M059J (cell line): ENCODE measurements around the gene ANKLE1. TPM values are rescaled to one million over a fixed set of nuclear protein-coding genes. Genes with fewer than 3 reads are reported as not detected.
A peak's percentile ranks its signal among the peaks of the same experiment; 100 is the strongest.
"Not testable (repeated sequence)": the region's sequence is repeated elsewhere in the genome, so short reads cannot be mapped to it uniquely, and the experiment has no call there.

Source experiments
- DNase-seq: peaks from one replicate; pipeline ENCODE4 v3.0.0-alpha.2; 2012; ENCODE audit warnings: low read depth
- total RNA-seq: library from RNA; depleted of rRNA; stranded (reverse); fragments of >200 nt; shearing (Covaris generic); gene quantifications from 2 replicates; pipeline ENCODE4 v1.2.3, GENCODE V29; 2014

ANKLE1 gene
- total RNA-seq, 1 experiment from 2014 or later, result 0.69 TPM

DNA sequence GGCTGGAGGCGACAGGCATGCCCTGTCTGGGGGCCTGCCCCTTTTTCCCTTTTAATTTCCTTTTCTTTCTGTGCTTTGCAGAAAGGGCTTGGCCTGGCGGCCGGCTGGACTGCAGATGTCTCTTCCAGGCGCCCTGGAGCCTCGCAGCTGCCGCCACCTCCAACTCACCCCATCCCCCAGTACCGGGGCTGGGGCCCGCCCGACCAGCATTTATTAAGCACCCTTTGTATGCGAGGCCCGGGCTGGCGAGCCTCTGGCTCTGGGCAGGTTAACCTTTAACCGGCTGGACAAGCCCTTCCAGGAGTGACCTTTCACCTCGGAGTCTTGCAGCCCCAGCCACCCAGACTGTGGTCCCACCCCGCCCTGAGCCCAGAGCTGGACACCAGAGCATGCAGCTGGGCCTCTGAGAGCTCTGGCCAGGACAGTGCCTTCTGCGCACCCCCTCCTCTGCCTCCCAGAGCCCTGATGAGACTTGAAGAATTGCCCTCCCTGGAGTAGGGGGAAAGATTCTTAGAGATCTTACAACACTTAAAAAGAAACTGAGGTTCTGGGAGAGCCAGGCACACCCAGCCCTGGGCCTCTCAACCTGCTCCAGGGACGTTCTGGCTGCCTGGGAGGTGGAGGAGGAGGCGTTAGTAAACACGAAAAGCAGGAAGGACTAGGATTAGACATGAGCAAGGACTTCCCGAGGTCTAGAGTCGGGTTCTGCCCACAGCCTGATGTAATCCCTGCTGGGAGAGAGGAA, 34.8 kb upstream of the ANKLE1 start:
- no peak for DNase-seq

GRCh38 chr19:17248011-17248776, 33.5 kb upstream of the ANKLE1 start:
- no peak for DNase-seq

GRCh38 chr19:17249887-17250548, 31.7 kb upstream of the ANKLE1 start:
- DNase-seq, result no peak

DNA sequence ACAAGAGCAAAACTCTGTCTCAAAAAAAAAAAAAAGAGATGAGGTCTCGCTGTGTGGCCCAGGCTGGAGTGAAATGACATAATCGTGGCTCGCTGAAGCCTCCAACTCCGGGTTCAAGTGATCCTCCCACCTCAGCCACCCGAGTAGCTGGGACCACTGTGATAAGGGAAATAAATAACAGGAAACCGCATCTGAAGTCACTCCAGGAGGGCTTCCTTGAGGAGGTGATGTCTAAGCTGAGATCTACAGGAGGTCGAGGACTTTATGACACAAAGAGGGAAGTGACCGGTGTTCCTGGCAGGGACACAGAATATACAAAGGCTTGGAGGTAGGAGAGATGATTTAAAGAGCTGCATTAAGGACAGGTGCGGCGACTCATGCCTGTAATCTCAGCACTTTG, 27.1 kb upstream of the ANKLE1 start:
- no peak for DNase-seq

DNA sequence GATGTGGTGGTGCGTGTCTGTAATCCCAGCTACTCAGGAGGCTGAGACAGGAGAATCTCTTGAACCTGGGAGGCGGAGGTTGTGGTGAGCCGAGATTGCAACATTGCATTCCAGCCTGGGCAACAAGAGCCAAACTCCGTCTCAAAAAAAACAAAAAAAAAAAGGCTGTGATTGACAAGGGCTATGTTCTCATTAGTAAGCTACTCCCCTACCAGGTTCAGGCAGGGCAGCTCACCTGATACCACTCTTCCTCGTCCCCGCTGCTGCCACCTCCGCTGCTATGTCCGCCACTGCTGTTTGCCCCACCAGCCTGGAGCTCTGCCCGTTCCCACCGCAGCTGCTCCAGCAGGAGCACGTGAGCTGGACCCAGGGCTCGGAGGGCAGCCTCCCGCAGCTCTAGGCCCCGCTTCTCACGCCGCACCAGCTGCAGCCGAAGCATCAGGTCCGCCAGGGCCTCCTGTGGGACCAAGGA, 26.5 kb upstream of the ANKLE1 start:
- peak; percentile 51 for DNase-seq

DNA sequence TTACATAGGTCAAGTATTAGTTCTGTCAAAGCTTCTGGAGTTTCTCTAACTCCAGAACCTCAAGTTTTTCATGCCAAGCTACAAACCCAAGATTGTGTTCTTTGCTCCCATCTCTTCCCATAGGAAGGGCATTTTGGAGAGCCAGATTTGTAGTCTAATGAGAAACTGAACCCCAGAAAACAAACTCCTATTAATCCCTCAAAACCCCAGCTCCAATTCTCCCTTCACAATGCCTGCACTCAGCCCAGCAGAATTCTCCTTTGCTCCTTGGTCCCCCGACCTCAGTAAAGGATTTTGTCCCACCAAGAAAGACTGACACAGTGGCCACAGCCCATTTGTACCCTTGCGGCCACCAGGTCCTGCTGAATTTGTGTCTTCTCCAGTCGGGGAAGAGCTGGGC, 25.6 kb upstream of the ANKLE1 start:
- no peak for DNase-seq

DNA sequence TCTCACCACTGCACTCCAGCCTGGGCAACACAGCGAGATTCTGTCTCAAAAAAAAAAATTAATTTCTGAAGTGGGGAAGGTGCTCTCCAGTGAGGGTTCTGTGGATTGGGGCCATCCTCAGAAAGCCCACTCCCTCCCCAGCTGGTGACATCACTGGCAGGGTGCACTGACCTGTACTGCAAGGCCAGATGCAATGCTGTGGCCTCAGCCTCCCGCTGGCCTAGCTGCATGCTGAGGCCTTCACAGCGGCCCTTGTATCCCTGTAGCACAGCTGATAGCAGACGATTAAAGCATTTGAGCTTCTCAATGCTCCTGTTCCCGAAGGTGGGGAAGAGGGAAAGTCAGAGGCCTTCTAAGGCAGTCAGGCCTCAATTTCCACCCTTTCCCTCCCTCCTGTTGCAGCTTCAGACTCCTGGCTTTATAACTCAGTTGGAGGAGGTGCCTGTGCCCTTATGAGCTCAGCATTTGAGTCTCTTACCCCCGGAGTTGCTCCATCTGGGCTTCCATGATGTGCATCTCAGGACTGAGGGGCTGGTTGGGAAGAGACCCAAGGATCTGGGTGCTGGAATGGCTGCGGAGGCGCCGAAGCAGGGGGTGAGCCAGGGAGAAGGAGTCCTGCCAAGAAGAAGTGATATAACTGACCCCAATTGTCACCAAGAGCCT, 22.5 kb upstream of the ANKLE1 start:
- DNase-seq, result peak; percentile 42

- no peak for DNase-seq
Observed at GRCh38 chr19:17259934-17260333, 21.8 kb upstream of the ANKLE1 start.

- peak; percentile 66 for DNase-seq
Observed at GRCh38 chr19:17260842-17261325, 20.8 kb upstream of the ANKLE1 start.

DNA sequence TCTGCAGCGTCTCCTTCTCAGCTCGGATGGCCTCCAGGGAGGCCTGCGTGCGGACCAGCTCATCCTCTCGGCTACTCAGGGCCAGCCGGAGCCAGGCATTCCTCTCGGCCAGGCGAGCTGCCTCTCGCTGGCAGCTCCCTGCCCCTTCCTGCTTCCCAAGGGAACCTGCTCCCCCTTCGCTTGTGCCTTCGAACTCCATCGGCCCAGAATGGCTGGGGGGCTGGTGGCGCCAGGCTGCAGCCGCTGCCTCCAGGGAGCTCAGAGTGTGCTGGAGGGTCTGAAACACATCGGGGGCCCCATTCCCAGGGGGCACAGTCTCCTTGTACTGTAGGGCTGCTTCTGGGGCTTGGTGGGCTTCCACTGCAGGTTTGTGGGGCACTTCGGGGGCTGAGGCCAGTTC, 19.1 kb upstream of the ANKLE1 start:
- DNase-seq, result no peak

GRCh38 chr19:17263712-17264640, 17.7 kb upstream of the ANKLE1 start:
- no peak for DNase-seq

DNA sequence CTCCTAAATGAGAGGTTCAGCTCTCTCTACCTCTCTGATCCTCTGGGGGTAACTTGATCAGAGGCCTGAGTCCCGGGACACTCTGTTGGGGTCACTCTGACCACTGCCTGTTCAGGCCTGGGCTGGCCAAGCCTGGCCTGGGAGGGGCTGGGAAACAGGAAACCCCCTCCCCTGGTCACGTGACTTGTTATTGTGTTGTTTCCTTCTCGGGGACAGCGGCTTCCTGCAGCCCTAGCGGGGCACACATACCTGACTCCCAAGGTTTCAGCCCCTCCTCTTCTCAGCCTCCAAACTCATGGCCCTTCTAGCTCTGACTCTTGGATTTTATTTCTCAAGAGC, 17.1 kb upstream of the ANKLE1 start, which contains the start of gene USHBP1:
TSS of gene USHBP1 (minus strand) at position 105 of the 339 bp plus-strand sequence. CDS start 446 bp downstream, outside the sequence.
- no peak for DNase-seq

DNA sequence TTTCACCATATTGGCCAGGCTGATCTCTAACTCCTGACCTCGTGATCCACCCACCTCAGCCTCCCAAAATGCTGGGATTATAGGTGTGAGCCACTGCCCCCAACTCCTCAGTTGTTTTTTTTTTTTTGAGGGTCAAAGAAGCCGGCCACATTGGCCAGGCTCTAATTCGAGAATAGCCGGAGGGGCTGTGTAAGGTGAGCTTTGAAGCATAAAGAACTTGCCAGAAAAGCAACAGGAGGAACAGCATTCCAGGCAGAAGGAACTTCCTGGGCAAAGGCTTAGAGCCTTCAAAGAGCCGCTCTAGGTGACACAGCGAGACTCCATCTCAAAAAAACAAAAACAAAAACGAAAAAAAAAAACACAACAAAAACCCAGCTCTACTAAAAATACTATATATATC, 15.7 kb upstream of the ANKLE1 start:
- DNase-seq, result no peak

- no peak for DNase-seq
Observed at GRCh38 chr19:17266589-17266974, 15.1 kb upstream of the ANKLE1 start.

DNA sequence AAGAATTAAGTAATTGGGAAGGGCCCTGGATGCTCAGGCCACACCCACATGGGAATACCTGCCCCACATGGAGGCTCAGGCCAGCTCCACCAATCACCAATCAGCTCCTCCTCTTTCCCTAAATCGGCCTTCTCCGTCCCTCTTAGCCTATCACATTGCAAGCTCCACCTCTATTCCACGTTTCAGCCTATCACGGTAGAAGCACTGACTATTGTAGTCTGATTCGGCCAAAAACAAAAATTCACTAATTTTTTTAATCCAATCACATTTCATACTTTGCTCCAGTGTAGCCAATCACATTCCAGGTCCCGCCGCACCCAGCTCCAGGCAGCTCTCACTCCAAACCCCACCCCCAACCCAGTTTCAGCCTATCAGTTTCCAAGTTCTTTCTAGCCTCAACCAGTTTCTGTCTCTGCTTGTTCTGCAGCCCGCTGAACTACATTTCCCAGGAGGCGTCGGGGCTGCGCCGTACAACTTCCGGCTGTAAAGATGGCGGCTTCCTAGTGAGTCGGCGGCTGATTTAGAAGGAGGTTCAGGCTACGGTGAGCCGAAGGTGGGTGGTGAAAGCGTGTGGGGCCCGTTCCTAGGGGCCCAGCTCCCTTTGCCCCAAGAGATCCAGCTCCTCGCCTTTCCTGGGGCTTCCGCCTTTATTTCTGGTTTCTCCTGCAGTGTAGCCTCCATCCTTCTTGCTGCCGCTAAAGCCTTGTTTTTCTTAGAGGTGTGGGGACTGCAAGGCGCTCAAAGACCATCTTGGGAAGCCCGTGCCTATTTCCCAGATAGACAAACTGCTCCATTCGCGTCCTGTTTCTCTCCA, 14.5 kb upstream of the ANKLE1 start, which contains the start of gene BABAM1:
TSS of gene BABAM1 (plus strand) at position 469 of the 814 bp plus-strand sequence. CDS start 1,364 bp downstream, outside the sequence.
- DNase-seq, result peak; percentile 99

- no peak for DNase-seq
Observed at GRCh38 chr19:17268754-17269153, 12.9 kb upstream of the ANKLE1 start.

DNA sequence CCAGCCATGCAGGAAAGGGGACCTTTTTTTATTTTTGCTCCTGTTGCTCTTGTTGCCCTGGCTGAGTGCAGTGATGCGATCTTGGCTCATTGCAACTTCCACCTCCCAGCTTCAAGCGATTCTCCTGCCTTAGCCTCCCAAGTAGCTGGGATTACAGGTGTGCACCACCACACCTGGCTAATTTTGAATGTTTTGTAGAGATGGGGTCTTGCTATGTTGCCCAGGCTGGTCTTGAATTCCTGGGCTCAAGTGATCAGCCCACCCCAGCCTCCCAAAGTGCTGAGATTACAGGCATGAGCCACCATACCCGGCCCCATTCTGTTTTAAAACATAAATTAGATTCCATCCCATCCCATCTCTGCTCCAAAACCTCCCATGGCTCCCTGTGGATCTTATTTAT, 6.8 kb upstream of the ANKLE1 start:
- DNase-seq, result not testable (repeated sequence)

- no peak for DNase-seq
Observed at GRCh38 chr19:17275441-17276175, 6.1 kb upstream of the ANKLE1 start.

GRCh38 chr19:17279436-17279835, 2.3 kb upstream of the ANKLE1 start:
- DNase-seq, result no peak
